A549 (cell line): Measurements from ENCODE around the gene CDK14. TPM values are rescaled to one million over a fixed set of nuclear protein-coding genes. Genes with fewer than 3 reads are reported as not detected.

ENCODE experiments used
- ATAC-seq, 2 experiments: fragments of 200-7000 bp in 1 of 2; fragments of >200 bp in 1 of 2; cut with Nextera tagmentation in 1 of 2; cut with Tn5 transposase in 1 of 2; 3 replicates each; pipeline versions ENCODE4 v1.8.0 to v1.9.1; 2018 to 2020; ENCODE audit warnings: mild to moderate bottlenecking in 1 of 2, moderate library complexity in 1 of 2
- CTCF ChIA-PET: fragments of 300-600 bp; sonication (Branson Sonifier 250); formaldehyde crosslinking; extraction: SDS; loops from one replicate; lab custom pipeline; 2021; ENCODE audit warnings: antibody characterized with exemption, inconsistent platforms; lab: Yijun Ruan, JAX
- POLR2A ChIA-PET: fragments of 350-600 bp; formaldehyde crosslinking; extraction: SDS; loops from one replicate; lab custom pipeline; 2021; ENCODE audit warnings: antibody characterized with exemption, inconsistent platforms; lab: Yijun Ruan, JAX
- DNase-seq, 2 experiments: peaks; one replicate each; pipeline versions ENCODE4 v3.0.0 to v3.0.0-alpha.2; 2011 to 2016; ENCODE audit warnings: low read depth in 1 of 2, low spot score in 1 of 2
- FAIRE-seq: peaks from 2 replicates; lab custom pipeline; 2011; peaks lifted over from hg19 to GRCh38; lab: Jason Lieb, UNC
- H3K27ac ChIP-seq, 2 experiments: fragments of >200 bp; sonication (Bioruptor Twin); formaldehyde crosslinking; 3 replicates each; pipeline ENCODE4 v1.5.1; 2016 to 2017
- H3K4me1 ChIP-seq: fragments of >200 bp; sonication (Bioruptor Twin); formaldehyde crosslinking; 3 replicates; pipeline ENCODE4 v1.6.1; 2016
- H3K4me2 ChIP-seq: fragments of >200 bp; sonication (Bioruptor Twin); formaldehyde crosslinking; 3 replicates; pipeline ENCODE4 v1.6.1; 2016
- H3K4me3 ChIP-seq: fragments of >200 bp; sonication (Bioruptor Twin); formaldehyde crosslinking; 3 replicates; pipeline ENCODE4 v1.5.1; 2016
- H3K9me3 ChIP-seq: fragments of >200 bp; sonication (Bioruptor Twin); formaldehyde crosslinking; 3 replicates; pipeline ENCODE4 v1.6.1; 2016
- ATOH8 ChIP-seq: fragments of 250-450 bp; sonication (Bioruptor Pico); IDR thresholded peaks from 2 replicates; pipeline ENCODE4 v1.5.0; 2020; ENCODE audit warnings: low read depth, mild to moderate bottlenecking, moderate library complexity
- BCL3 ChIP-seq: fragments of >200 bp; sonication (Bioruptor Twin); formaldehyde crosslinking; IDR thresholded peaks from 3 replicates; pipeline ENCODE4 v1.6.1; 2016
- CBX2 ChIP-seq: fragments of 200-600 bp; sonication (generic); IDR thresholded peaks from 2 replicates; pipeline ENCODE4 v1.6.1; 2016; ENCODE audit warnings: low read depth, mild to moderate bottlenecking, borderline replicate concordance
- E2F6 ChIP-seq: IDR thresholded peaks from 2 replicates; pipeline ENCODE4 v1.6.1; 2012; ENCODE audit warnings: low read depth, borderline replicate concordance
- EP300 ChIP-seq, 2 experiments: fragments of >200 bp; sonication (Bioruptor Twin); formaldehyde crosslinking; IDR thresholded peaks; 2 replicates in 1 of 2; 3 replicates in 1 of 2; pipeline ENCODE4 v1.6.1; 2016 to 2017
- ESRRA ChIP-seq: fragments of 150-350 bp; IDR thresholded peaks from 2 replicates; pipeline ENCODE4 v1.6.1; 2014; ENCODE audit warnings: mild to moderate bottlenecking, low read length, borderline replicate concordance
- FOSL2 ChIP-seq, 2 experiments: fragments of 450-650 bp in 1 of 2; fragments of >200 bp in 1 of 2; sonication (Bioruptor Twin) in 1 of 2; formaldehyde crosslinking; IDR thresholded peaks; 2 replicates each; pipeline versions ENCODE4 v1.5.0 to v1.6.1; 2016 to 2020; ENCODE audit warnings: mild to moderate bottlenecking in 1 of 2, moderate library complexity in 1 of 2
- FOXS1 ChIP-seq: fragments of 250-450 bp; sonication (Bioruptor Pico); IDR thresholded peaks from 2 replicates; pipeline ENCODE4 v1.5.0; 2020; ENCODE audit warnings: mild to moderate bottlenecking, moderate library complexity
- HDAC2 ChIP-seq: fragments of 200-600 bp; sonication (generic); IDR thresholded peaks from 2 replicates; pipeline ENCODE4 v1.6.1; 2016
- HMGXB4 ChIP-seq: fragments of 250-450 bp; sonication (Bioruptor Pico); IDR thresholded peaks from 2 replicates; pipeline ENCODE4 v1.5.0; 2021; ENCODE audit warnings: mild to moderate bottlenecking, moderate library complexity, borderline replicate concordance
- HOXB5 ChIP-seq: fragments of 250-450 bp; sonication (Bioruptor Pico); IDR thresholded peaks from 2 replicates; pipeline ENCODE4 v1.5.0; 2020; ENCODE audit warnings: mild to moderate bottlenecking, moderate library complexity
- MAFK ChIP-seq: fragments of 450-650 bp; IDR thresholded peaks from 2 replicates; pipeline ENCODE4 v1.6.1; 2014; ENCODE audit not compliant: partially characterized antibody
- MAX ChIP-seq: IDR thresholded peaks from 2 replicates; pipeline ENCODE4 v1.6.1; 2012
- MAZ ChIP-seq: fragments of 150-350 bp; IDR thresholded peaks from 2 replicates; pipeline ENCODE4 v1.6.1; 2014; ENCODE audit warnings: antibody characterized with exemption, low read depth, low read length, borderline replicate concordance
- NPAS2 ChIP-seq: fragments of 250-450 bp; sonication (Bioruptor Pico); IDR thresholded peaks from 2 replicates; pipeline ENCODE4 v1.8.0; 2022; ENCODE audit warnings: mild to moderate bottlenecking, moderate library complexity, borderline replicate concordance
- PHF8 ChIP-seq: fragments of 200-600 bp; sonication (generic); IDR thresholded peaks from 2 replicates; pipeline ENCODE4 v1.6.1; 2016; ENCODE audit warnings: low read depth, mild to moderate bottlenecking, antibody characterized with exemption, moderate library complexity, borderline replicate concordance
- POLR2A ChIP-seq: IDR thresholded peaks from 2 replicates; pipeline ENCODE4 v1.6.1; 2012; ENCODE audit warnings: mild to moderate bottlenecking, low read length
- RCOR1 ChIP-seq: fragments of 150-350 bp; IDR thresholded peaks from 2 replicates; pipeline ENCODE4 v1.6.1; 2014; ENCODE audit warnings: antibody characterized with exemption, low read length, low read depth
- REST ChIP-seq: fragments of 200-600 bp; sonication (generic); IDR thresholded peaks from 2 replicates; pipeline ENCODE4 v1.6.1; 2016; ENCODE audit warnings: antibody characterized with exemption, mild to moderate bottlenecking, moderate library complexity
- RFX5 ChIP-seq: fragments of 450-650 bp; IDR thresholded peaks from 2 replicates; pipeline ENCODE4 v1.7.1; 2014; ENCODE audit warnings: antibody characterized with exemption, mild to moderate bottlenecking, moderate library complexity
- SMC3 ChIP-seq: fragments of >200 bp; sonication (Bioruptor Twin); formaldehyde crosslinking; IDR thresholded peaks from 3 replicates; pipeline ENCODE4 v1.6.1; 2018; ENCODE audit warnings: inconsistent platforms
- USF2 ChIP-seq: fragments of 450-650 bp; IDR thresholded peaks from 2 replicates; pipeline ENCODE4 v1.6.1; 2014; ENCODE audit warnings: antibody characterized with exemption
- ZFP36 ChIP-seq: fragments of 450-650 bp; IDR thresholded peaks from 2 replicates; pipeline ENCODE4 v1.6.1; 2014; ENCODE audit warnings: borderline replicate concordance; ENCODE audit not compliant: partially characterized antibody
- WGBS: methylation state at CpG from one replicate; pipeline ENCODE4 v1.1.6; 2017; ENCODE audit errors: missing lambda C conversion rate; 5-methylcytosine and 5-hydroxymethylcytosine counted together
- polyA plus RNA-seq, 4 experiments: library from polyadenylated mRNA; depleted of rRNA in 3 of 4; stranded (reverse); fragments of >200 nt; fragmentation: RNase III in 1 of 4; extraction: RNeasy Plus Mini Kit Qiagen cat#74134 plus additional on column Dnase treatment in 1 of 4; gene quantifications; 2 replicates in 3 of 4; 3 replicates in 1 of 4; pipeline ENCODE4 v1.2.3, GENCODE V29; 2011 to 2017

Gene CDK14
- polyA plus RNA-seq, 2 of the 4 experiments (the other 2 are of a cell fraction), result 0.21 to 0.23 TPM

GRCh38 chr7:91086200-91086599 lies 490.1 kb downstream of the CDK14 start:
- DNase-seq, result no peak
- Histone ChIP-seq H3K4me2 (no peak overlapping the region), H3K27ac (no peak overlapping the region), H3K4me3 (no peak overlapping the region), H3K9me3 (no peaks in the 10 kb centered on the region)
- ChIA-PET CTCF (interaction anchor here (0.6 to 1.8 kb wide), 4 partner anchors 10 to 1096 kb away, joined by 3 to 6 read pairs (median 3); no protein-coding TSS in a partner anchor), POLR2A (no interaction called here)
- no peak for FAIRE-seq
- WGBS, result 37% methylated on average over 4 of the region's 4 CpGs
- TF ChIP-seq POLR2A, result no peak
- TF ChIP-seq, all 56 proteins: peak for 0
- ATAC-seq, result no peak
- H3K4me1 ChIP-seq, result no peaks in the 10 kb centered on the region

- no peak overlapping the region for H3K4me2 ChIP-seq
- no peak overlapping the region for H3K27ac ChIP-seq
- no peak for DNase-seq
- no peak for FAIRE-seq
- 0% methylated on average over 1 of the region's 1 CpG for WGBS
- TF ChIP-seq FOSL2 (IDR thresholded peaks at IDR 0.05) (no peak), FOSL2 (CRISPR knock-in tag; IDR thresholded peaks at IDR 0.05) (no peak), CBX2 (no peak), NPAS2 (no peak), MAFK (no peak), E2F6 (no peak), ATOH8 (CRISPR knock-in tag) (no peak), PHF8 (no peak), HMGXB4 (CRISPR knock-in tag) (no peak), RCOR1 (no peak), BCL3 (no peak), HDAC2 (no peak), ZFP36 (no peak), HOXB5 (CRISPR knock-in tag) (no peak), FOXS1 (CRISPR knock-in tag) (no peak)
- TF ChIP-seq, all 56 proteins: peak for 0
- ChIA-PET CTCF (interaction anchor here (0.7 to 2.9 kb wide), 2 partner anchors 13 to 695 kb away, joined by 3 to 9 read pairs; no protein-coding TSS in a partner anchor), POLR2A (no interaction called here)
- H3K4me1 ChIP-seq, result no peaks in the 10 kb centered on the region
- no peak for ATAC-seq
- H3K4me3 ChIP-seq, result no peak overlapping the region
- H3K9me3 ChIP-seq, result no peaks in the 10 kb centered on the region
Observed at GRCh38 chr7:91088156-91088555, 492.0 kb downstream of the CDK14 start.

GRCh38 chr7:91088691-91089090 lies 492.6 kb downstream of the CDK14 start:
- Histone ChIP-seq H3K27ac (no peak overlapping the region), H3K4me1 (no peaks in the 10 kb centered on the region), H3K4me3 (no peak overlapping the region), H3K9me3 (no peaks in the 10 kb centered on the region), H3K4me2 (no peak overlapping the region)
- POLR2A ChIA-PET, result no interaction called here
- CTCF ChIA-PET, result interaction anchor here (0.7 to 2.9 kb wide), 2 partner anchors 13 to 694 kb away, joined by 3 to 9 read pairs; no protein-coding TSS in a partner anchor
- 0% methylated on average over 1 of the region's 1 CpG for WGBS
- no peak for DNase-seq
- ATAC-seq, result no peak
- no peak for FAIRE-seq
- no peak for TF ChIP-seq MAX
- no peak for TF ChIP-seq RCOR1
- TF ChIP-seq ATOH8 (CRISPR knock-in tag), result no peak
- no peak for TF ChIP-seq MAZ
- no peak for TF ChIP-seq ESRRA
- TF ChIP-seq REST, result no peak
- no peak for TF ChIP-seq SMC3
- TF ChIP-seq USF2, result no peak
- no peak for TF ChIP-seq PHF8
- TF ChIP-seq EP300 (IDR thresholded peaks at IDR 0.05), result no peak
- no peak for TF ChIP-seq RFX5
